ENCODE data around the gene CENPVL3. TPM values are rescaled to one million over a fixed set of nuclear protein-coding genes. Genes with fewer than 3 reads are reported as not detected.

Gene CENPVL3
- total RNA-seq, 3 donors from 2014 or later, result 0.16 TPM; not detected in 2

DNA sequence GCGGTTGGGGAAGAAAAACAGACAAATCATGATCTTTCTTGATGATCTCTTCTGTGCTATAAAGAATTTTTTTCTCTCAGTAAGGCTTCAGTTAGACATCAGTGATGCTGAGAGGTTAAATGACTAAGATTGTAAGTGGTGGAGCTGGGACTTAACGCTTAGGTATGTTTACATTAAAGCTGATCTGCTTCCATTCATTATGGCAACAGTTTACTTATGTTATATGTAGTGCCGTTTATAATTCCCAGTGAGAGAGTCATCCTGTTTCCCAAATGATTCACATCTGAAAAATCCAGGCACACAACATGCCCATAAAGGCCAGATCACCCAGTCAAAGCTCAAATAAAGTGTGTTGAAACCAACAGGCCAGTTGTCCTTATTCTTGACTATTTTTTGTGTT is 50.1 kb downstream of the CENPVL3 start:
- ATAC-seq (no peak), DNase-seq (no peak)
- Histone ChIP-seq H3K4me3 (no peak overlapping the region), H3K36me3 (ENCODE audit: low read depth) (no peaks in the 10 kb centered on the region), H3K9me3 (no peaks in the 10 kb centered on the region), H3K4me1 (ENCODE audit: low read depth) (no peaks in the 10 kb centered on the region)
- intact Hi-C loops (cut with DNase I, micrococcal nuclease), result no loop called here
- TF ChIP-seq, protein P1, sequence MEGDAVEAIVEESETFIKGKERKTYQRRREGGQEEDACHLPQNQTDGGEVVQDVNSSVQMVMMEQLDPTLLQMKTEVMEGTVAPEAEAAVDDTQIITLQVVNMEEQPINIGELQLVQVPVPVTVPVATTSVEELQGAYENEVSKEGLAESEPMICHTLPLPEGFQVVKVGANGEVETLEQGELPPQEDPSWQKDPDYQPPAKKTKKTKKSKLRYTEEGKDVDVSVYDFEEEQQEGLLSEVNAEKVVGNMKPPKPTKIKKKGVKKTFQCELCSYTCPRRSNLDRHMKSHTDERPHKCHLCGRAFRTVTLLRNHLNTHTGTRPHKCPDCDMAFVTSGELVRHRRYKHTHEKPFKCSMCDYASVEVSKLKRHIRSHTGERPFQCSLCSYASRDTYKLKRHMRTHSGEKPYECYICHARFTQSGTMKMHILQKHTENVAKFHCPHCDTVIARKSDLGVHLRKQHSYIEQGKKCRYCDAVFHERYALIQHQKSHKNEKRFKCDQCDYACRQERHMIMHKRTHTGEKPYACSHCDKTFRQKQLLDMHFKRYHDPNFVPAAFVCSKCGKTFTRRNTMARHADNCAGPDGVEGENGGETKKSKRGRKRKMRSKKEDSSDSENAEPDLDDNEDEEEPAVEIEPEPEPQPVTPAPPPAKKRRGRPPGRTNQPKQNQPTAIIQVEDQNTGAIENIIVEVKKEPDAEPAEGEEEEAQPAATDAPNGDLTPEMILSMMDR (IDR thresholded peaks at IDR 0.05), result no peak

Other genes starting within 250 kb of the CENPVL3 start
- gene NUDT11, start 122.3 kb downstream of the CENPVL3 start, total RNA-seq, result 1 to 10 TPM in 1 of 3 donors, under 1 TPM in 2; 0.34 to 3.8 (median 0.43) TPM
- not detected for gene CENPVL2, start 63.9 kb upstream of the CENPVL3 start, total RNA-seq
- gene CENPVL1, start 91.6 kb upstream of the CENPVL3 start, total RNA-seq, result not detected
- gene GSPT2, start 124.5 kb upstream of the CENPVL3 start, total RNA-seq, result 1 to 10 TPM; 5.4 to 9.5 (median 5.4) TPM